A549 (cell line): ENCODE data around the gene GNB1L.

Experiments
- MAZ ChIP-seq: fragments of 150-350 bp; IDR thresholded peaks from 2 replicates; pipeline ENCODE4 v1.6.1; 2014; ENCODE audit warnings: antibody characterized with exemption, low read depth, low read length, borderline replicate concordance
- POLR2A ChIP-seq: IDR thresholded peaks from 2 replicates; pipeline ENCODE4 v1.6.1; 2012; ENCODE audit warnings: mild to moderate bottlenecking, low read length
- TF ChIP-seq, protein P1 (sequence below): fragments of 200-600 bp; sonication (generic); IDR thresholded peaks from 2 replicates; pipeline ENCODE4 v1.6.1; 2016; ENCODE audit warnings: antibody characterized with exemption, mild to moderate bottlenecking, moderate library complexity

DNA sequence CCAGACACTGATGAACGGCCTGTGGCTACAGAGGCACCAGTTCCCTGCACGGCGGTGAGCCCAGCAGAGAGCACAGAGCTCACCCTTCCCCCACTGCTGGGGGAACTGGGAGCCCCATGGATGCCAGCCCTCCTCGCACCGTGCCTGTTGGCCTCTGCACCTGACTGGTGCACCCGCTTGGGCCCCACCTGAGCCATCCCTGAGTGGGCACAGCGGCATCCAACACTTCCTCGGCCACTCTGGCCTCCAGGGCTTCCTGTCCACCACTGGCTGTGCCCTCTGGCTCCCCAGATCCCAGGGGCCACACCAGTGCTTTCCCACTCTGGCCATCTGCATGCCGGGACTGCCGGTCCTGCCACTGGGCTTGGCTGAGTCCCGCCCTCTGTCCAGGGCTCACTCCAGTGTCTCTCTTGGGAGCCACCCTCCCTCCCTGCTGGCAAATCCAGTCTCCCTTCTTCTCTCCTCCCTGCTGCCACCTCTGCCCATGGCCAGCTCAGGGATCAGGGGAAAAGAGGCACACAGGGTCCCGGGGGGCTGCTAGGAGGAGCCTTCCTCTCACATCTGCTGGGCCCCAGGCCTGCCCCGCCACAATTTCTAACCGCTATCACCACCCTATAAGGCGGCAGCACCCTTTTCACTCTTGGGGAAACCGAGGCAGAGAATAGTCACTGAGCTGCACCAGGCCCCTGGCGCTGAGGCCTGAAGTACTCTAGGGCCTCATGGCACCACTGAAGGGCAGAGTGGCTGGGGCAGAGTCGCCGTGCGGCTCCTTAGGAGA, 33.0 kb downstream of the GNB1L start:
- TF ChIP-seq MAZ (no peak), POLR2A (no peak)
- TF ChIP-seq, protein P1, sequence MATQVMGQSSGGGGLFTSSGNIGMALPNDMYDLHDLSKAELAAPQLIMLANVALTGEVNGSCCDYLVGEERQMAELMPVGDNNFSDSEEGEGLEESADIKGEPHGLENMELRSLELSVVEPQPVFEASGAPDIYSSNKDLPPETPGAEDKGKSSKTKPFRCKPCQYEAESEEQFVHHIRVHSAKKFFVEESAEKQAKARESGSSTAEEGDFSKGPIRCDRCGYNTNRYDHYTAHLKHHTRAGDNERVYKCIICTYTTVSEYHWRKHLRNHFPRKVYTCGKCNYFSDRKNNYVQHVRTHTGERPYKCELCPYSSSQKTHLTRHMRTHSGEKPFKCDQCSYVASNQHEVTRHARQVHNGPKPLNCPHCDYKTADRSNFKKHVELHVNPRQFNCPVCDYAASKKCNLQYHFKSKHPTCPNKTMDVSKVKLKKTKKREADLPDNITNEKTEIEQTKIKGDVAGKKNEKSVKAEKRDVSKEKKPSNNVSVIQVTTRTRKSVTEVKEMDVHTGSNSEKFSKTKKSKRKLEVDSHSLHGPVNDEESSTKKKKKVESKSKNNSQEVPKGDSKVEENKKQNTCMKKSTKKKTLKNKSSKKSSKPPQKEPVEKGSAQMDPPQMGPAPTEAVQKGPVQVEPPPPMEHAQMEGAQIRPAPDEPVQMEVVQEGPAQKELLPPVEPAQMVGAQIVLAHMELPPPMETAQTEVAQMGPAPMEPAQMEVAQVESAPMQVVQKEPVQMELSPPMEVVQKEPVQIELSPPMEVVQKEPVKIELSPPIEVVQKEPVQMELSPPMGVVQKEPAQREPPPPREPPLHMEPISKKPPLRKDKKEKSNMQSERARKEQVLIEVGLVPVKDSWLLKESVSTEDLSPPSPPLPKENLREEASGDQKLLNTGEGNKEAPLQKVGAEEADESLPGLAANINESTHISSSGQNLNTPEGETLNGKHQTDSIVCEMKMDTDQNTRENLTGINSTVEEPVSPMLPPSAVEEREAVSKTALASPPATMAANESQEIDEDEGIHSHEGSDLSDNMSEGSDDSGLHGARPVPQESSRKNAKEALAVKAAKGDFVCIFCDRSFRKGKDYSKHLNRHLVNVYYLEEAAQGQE = no peak
